ENCODE measurements around the gene OLFM1. TPM values are rescaled to one million over a fixed set of nuclear protein-coding genes. Genes with fewer than 3 reads are reported as not detected.

Gene OLFM1
- polyA plus RNA-seq, 1 donor (not counting 4 experiments of a cell fraction or from before 2014, with no cell fraction given) = 0.25 TPM

GRCh38 chr9:135070198-135070951, 17.1 kb upstream of the OLFM1 start:
- H3K36me3 ChIP-seq (ENCODE audit: control insufficient read depth in 2 of 2, extremely low read depth in 1 of 2, insufficient read depth in 2 of 2, low read length in 2 of 2) = no peaks in the 10 kb centered on the region
- H4K20me1 ChIP-seq (ENCODE audit: control insufficient read depth, extremely low read depth, insufficient read depth, low read length) = no peaks in the 10 kb centered on the region
- FAIRE-seq (no peak), DNase-seq (ENCODE audit: low read depth, low spot score) (no peak)
- no peaks in the 10 kb centered on the region for H3K79me2 ChIP-seq (ENCODE audit: control insufficient read depth, insufficient read depth, low read length)
- no peak overlapping the region for H3K9ac ChIP-seq (ENCODE audit: control insufficient read depth, extremely low read depth, insufficient read depth, low read length)
- no peaks in the 10 kb centered on the region for H3K9me1 ChIP-seq (ENCODE audit: control insufficient read depth, extremely low read depth, insufficient read depth, low read length)
- no peaks in the 10 kb centered on the region for H3K9me3 ChIP-seq (ENCODE audit: control insufficient read depth, low read depth, low read length)
- H3K4me3 ChIP-seq (ENCODE audit: control insufficient read depth in 2 of 3, extremely low read depth in 1 of 3, insufficient read depth in 2 of 3, low read depth in 1 of 3, low read length in 3 of 3) = no peak overlapping the region
- TF ChIP-seq EZH2 (IDR thresholded peaks at IDR 0.05; ENCODE audit: low read length) (no peak), CTCF (optimal IDR thresholded peaks at IDR 0.05 in 1 of 3, IDR thresholded peaks at IDR 0.05 in 1 of 3, conservative IDR thresholded peaks at IDR 0.05 in 1 of 3; ENCODE audit: extremely low read depth in 1 of 3, insufficient read depth in 2 of 3, low read length in 3 of 3) (no peak)
- H3K27me3 ChIP-seq (ENCODE audit: control insufficient read depth, extremely low read depth, insufficient read depth, low read length) = peaks cover 10% of the 10 kb centered on the region
- no peak overlapping the region for H2AFZ ChIP-seq (ENCODE audit: control insufficient read depth, low read length)
- dilution Hi-C loops (cut with MboI; ENCODE audit: extremely low pct_ligation_motif_present, low sequenced_read_pairs) = no loop called here
- H3K27ac ChIP-seq (ENCODE audit: control insufficient read depth, insufficient read depth, low read length) = no peak overlapping the region
- no peak overlapping the region for H3K4me2 ChIP-seq (ENCODE audit: control insufficient read depth, extremely low read depth, insufficient read depth, low read depth, low read length)
- H3K4me1 ChIP-seq (ENCODE audit: control insufficient read depth, extremely low read depth, insufficient read depth, low read length) = no peaks in the 10 kb centered on the region

- no peak overlapping the region for H3K9ac ChIP-seq (ENCODE audit: control insufficient read depth, extremely low read depth, insufficient read depth, low read length)
- H4K20me1 ChIP-seq (ENCODE audit: control insufficient read depth, extremely low read depth, insufficient read depth, low read length) = no peaks in the 10 kb centered on the region
- no peaks in the 10 kb centered on the region for H3K9me3 ChIP-seq (ENCODE audit: control insufficient read depth, low read depth, low read length)
- H3K9me1 ChIP-seq (ENCODE audit: control insufficient read depth, extremely low read depth, insufficient read depth, low read length) = no peaks in the 10 kb centered on the region
- DNase-seq (ENCODE audit: low read depth, low spot score) (no peak), FAIRE-seq (no peak)
- H3K27me3 ChIP-seq (ENCODE audit: control insufficient read depth, extremely low read depth, insufficient read depth, low read length) = peaks cover 16% of the 10 kb centered on the region
- dilution Hi-C loops (cut with MboI; ENCODE audit: extremely low pct_ligation_motif_present, low sequenced_read_pairs) = no loop called here
- no peak overlapping the region for H3K4me3 ChIP-seq (ENCODE audit: control insufficient read depth in 2 of 3, extremely low read depth in 1 of 3, insufficient read depth in 2 of 3, low read depth in 1 of 3, low read length in 3 of 3)
- no peak overlapping the region for H3K27ac ChIP-seq (ENCODE audit: control insufficient read depth, insufficient read depth, low read length)
- no peaks in the 10 kb centered on the region for H3K79me2 ChIP-seq (ENCODE audit: control insufficient read depth, insufficient read depth, low read length)
- TF ChIP-seq EZH2 (IDR thresholded peaks at IDR 0.05; ENCODE audit: low read length) (no peak), CTCF (optimal IDR thresholded peaks at IDR 0.05 in 1 of 3, IDR thresholded peaks at IDR 0.05 in 1 of 3, conservative IDR thresholded peaks at IDR 0.05 in 1 of 3; ENCODE audit: extremely low read depth in 1 of 3, insufficient read depth in 2 of 3, low read length in 3 of 3) (no peak)
- H2AFZ ChIP-seq (ENCODE audit: control insufficient read depth, low read length) = no peak overlapping the region
- H3K36me3 ChIP-seq (ENCODE audit: control insufficient read depth in 2 of 2, extremely low read depth in 1 of 2, insufficient read depth in 2 of 2, low read length in 2 of 2) = no peaks in the 10 kb centered on the region
- no peak overlapping the region for H3K4me2 ChIP-seq (ENCODE audit: control insufficient read depth, extremely low read depth, insufficient read depth, low read depth, low read length)
- H3K4me1 ChIP-seq (ENCODE audit: control insufficient read depth, extremely low read depth, insufficient read depth, low read length) = no peaks in the 10 kb centered on the region
Observed at GRCh38 chr9:135070964-135071735, 16.3 kb upstream of the OLFM1 start.

Data from keratinocyte (primary cell).